Mesenchymal stem cell (in vitro differentiated cells and primary cell): ENCODE results near the gene SUN5.
"Not testable (repeated sequence)": the region's sequence is repeated elsewhere in the genome, so short reads cannot be mapped to it uniquely, and the experiment has no call there.

Experiments
- DNase-seq: peaks from one replicate; pipeline ENCODE4 v3.0.0-alpha.2; 2013
- H2AFZ ChIP-seq: one replicate; pipeline ENCODE4 v1.6.1; 2013; ENCODE audit warnings: low read depth, mild to moderate bottlenecking, control low read depth, inconsistent platforms, low read length, moderate library complexity
- H2AK5ac ChIP-seq: 2 replicates; pipeline ENCODE4 v1.6.1; 2013; ENCODE audit warnings: low read length, moderate library complexity, mild to moderate bottlenecking, inconsistent platforms; ENCODE audit not compliant: severe bottlenecking
- H2BK120ac ChIP-seq: one replicate; pipeline ENCODE4 v1.6.1; 2013; ENCODE audit warnings: low read depth, mild to moderate bottlenecking, inconsistent platforms, low read length, moderate library complexity
- H2BK12ac ChIP-seq, 2 experiments: one replicate each; pipeline ENCODE4 v1.6.1; 2013; ENCODE audit warnings: inconsistent platforms in 2 of 2, low read length in 2 of 2, mild to moderate bottlenecking in 2 of 2, moderate library complexity in 2 of 2, control low read depth in 1 of 2
- H2BK15ac ChIP-seq: one replicate; pipeline ENCODE4 v1.6.1; 2013; ENCODE audit warnings: mild to moderate bottlenecking, low read depth, inconsistent platforms; ENCODE audit not compliant: poor library complexity, severe bottlenecking
- H2BK5ac ChIP-seq: 2 replicates; pipeline ENCODE4 v1.6.1; 2013; ENCODE audit warnings: low read depth, mild to moderate bottlenecking, low read length, control low read depth, inconsistent platforms; ENCODE audit not compliant: poor library complexity, severe bottlenecking
- H3K14ac ChIP-seq, 2 experiments: one replicate each; pipeline ENCODE4 v1.6.1; 2013; ENCODE audit warnings: inconsistent platforms in 2 of 2, low read length in 2 of 2, control low read depth in 1 of 2, mild to moderate bottlenecking in 1 of 2, moderate library complexity in 1 of 2
- H3K18ac ChIP-seq, 2 experiments: one replicate each; pipeline ENCODE4 v1.6.1; 2013; ENCODE audit warnings: inconsistent platforms in 2 of 2, low read length in 2 of 2, control low read depth in 1 of 2, low read depth in 1 of 2, mild to moderate bottlenecking in 1 of 2
- H3K23ac ChIP-seq, 2 experiments: one replicate each; pipeline ENCODE4 v1.6.1; 2013; ENCODE audit warnings: inconsistent platforms in 2 of 2, low read length in 2 of 2, mild to moderate bottlenecking in 2 of 2, moderate library complexity in 2 of 2, control low read depth in 1 of 2
- H3K27ac ChIP-seq: 2 replicates; pipeline ENCODE4 v1.5.1; 2013; ENCODE audit warnings: mild to moderate bottlenecking, moderate library complexity, low read length, control low read depth, inconsistent platforms; ENCODE audit not compliant: poor library complexity, severe bottlenecking
- H3K27me3 ChIP-seq, 2 experiments: 2 replicates each; pipeline versions ENCODE4 v1.6.1 to v1.7.0; 2013; ENCODE audit warnings: low read length in 2 of 2, mild to moderate bottlenecking in 2 of 2, moderate library complexity in 2 of 2, control low read depth in 1 of 2, inconsistent platforms in 1 of 2; ENCODE audit not compliant: control insufficient read depth in 1 of 2, insufficient read depth in 1 of 2
- H3K36me3 ChIP-seq, 2 experiments: 2 replicates each; pipeline versions ENCODE4 v1.6.1 to v1.7.0; 2013; ENCODE audit warnings: low read length in 2 of 2, control low read depth in 1 of 2, inconsistent platforms in 1 of 2, low read depth in 1 of 2, mild to moderate bottlenecking in 1 of 2; ENCODE audit not compliant: insufficient read depth in 2 of 2, control insufficient read depth in 1 of 2
- H3K4ac ChIP-seq, 2 experiments: one replicate each; pipeline ENCODE4 v1.6.1; 2013; ENCODE audit warnings: inconsistent platforms in 2 of 2, low read length in 2 of 2, mild to moderate bottlenecking in 2 of 2, moderate library complexity in 2 of 2, control low read depth in 1 of 2, low read depth in 1 of 2
- H3K4me1 ChIP-seq: 2 replicates; pipeline ENCODE4 v1.6.1; 2013; ENCODE audit warnings: low read depth, low read length, control low read depth; ENCODE audit not compliant: control insufficient read depth, insufficient read depth
- H3K4me2 ChIP-seq: 2 replicates; pipeline ENCODE4 v1.6.1; 2013; ENCODE audit warnings: low read length, mild to moderate bottlenecking, inconsistent platforms; ENCODE audit not compliant: poor library complexity, severe bottlenecking
- H3K4me3 ChIP-seq, 2 experiments: 2 replicates each; pipeline versions ENCODE4 v1.5.1 to v1.7.0; 2013; ENCODE audit warnings: low read length in 2 of 2, mild to moderate bottlenecking in 2 of 2, control low read depth in 1 of 2, low read depth in 1 of 2; ENCODE audit not compliant: insufficient read depth in 1 of 2
- H3K79me1 ChIP-seq: replicated peaks from 2 replicates; pipeline ENCODE4 v1.6.1; 2013; ENCODE audit warnings: mild to moderate bottlenecking, control low read depth, low read length, inconsistent platforms; ENCODE audit not compliant: poor library complexity, severe bottlenecking
- H3K9ac ChIP-seq: 2 replicates; pipeline ENCODE4 v1.7.0; 2013; ENCODE audit warnings: mild to moderate bottlenecking, low read length, moderate library complexity
- H3K9me3 ChIP-seq: 2 replicates; pipeline ENCODE4 v1.7.0; 2013; ENCODE audit warnings: mild to moderate bottlenecking, low read length; ENCODE audit not compliant: control insufficient read depth
- H4K8ac ChIP-seq: one replicate; pipeline ENCODE4 v1.6.1; 2013; ENCODE audit warnings: inconsistent platforms, mild to moderate bottlenecking, low read length, moderate library complexity
- H4K91ac ChIP-seq: one replicate; pipeline ENCODE4 v1.6.1; 2013; ENCODE audit warnings: mild to moderate bottlenecking, low read length, inconsistent platforms
- WGBS: methylation state at CpG from one replicate; pipeline ENCODE4 v1.1.7; 2013; ENCODE audit warnings: mixed read lengths; 5-methylcytosine and 5-hydroxymethylcytosine counted together

SUN5 gene

DNA sequence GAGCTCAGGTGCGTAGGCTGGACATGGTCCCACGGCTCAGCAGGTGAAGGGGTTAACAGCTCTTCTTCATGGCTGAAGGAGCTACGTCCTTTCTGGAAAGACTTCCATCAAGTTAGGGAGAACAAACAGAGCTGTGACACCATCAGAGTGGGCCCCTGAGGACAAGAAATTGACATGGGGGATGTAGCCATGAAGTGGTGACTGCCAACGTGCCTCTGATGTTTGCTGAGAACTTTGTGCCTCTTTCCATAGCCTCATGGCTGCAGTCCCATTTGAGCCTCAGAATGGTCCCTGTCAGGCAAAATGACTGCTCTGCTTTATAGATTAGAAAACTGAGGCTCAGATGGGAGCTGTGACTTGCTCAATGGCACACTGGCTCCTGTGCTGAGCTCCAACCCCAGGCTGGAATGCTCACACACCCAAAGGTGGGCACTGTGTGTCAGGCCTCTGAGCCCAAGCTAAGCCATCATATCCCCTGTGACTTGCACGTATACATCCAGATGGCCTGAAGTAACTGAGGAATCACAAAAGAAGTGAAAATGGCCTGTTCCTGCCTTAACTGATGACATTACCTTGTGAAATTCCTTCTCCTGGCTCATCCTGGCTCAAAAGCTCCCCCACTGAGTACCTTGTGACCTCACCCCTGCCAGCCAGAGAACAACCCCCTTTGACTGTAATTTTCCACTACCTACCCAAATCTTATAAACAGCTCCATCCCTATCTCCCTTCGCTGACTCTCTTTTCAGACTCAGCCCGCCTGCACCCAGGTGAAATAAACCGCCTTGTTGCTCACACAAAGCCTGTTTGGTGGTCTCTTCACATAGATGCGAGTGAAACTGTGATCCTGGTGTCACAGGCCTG lies 29.8 kb downstream of the SUN5 start:
- not testable (repeated sequence) for H3K14ac ChIP-seq, H4K91ac ChIP-seq, H2BK5ac ChIP-seq, H3K4me2 ChIP-seq, H3K9ac ChIP-seq, H3K36me3 ChIP-seq, H3K79me1 ChIP-seq, H3K27ac ChIP-seq, H4K8ac ChIP-seq, H3K23ac ChIP-seq, H2AK5ac ChIP-seq, H2AFZ ChIP-seq, H2BK15ac ChIP-seq, H3K4ac ChIP-seq, H2BK12ac ChIP-seq, H3K4me1 ChIP-seq, H3K18ac ChIP-seq, DNase-seq, H3K9me3 ChIP-seq, H2BK120ac ChIP-seq, H3K4me3 ChIP-seq
- H3K27me3 ChIP-seq: peaks cover 4 to 55% of the 10 kb centered on the region in 2 experiments
- WGBS: 67% methylated on average over 9 of the region's 9 CpGs

DNA sequence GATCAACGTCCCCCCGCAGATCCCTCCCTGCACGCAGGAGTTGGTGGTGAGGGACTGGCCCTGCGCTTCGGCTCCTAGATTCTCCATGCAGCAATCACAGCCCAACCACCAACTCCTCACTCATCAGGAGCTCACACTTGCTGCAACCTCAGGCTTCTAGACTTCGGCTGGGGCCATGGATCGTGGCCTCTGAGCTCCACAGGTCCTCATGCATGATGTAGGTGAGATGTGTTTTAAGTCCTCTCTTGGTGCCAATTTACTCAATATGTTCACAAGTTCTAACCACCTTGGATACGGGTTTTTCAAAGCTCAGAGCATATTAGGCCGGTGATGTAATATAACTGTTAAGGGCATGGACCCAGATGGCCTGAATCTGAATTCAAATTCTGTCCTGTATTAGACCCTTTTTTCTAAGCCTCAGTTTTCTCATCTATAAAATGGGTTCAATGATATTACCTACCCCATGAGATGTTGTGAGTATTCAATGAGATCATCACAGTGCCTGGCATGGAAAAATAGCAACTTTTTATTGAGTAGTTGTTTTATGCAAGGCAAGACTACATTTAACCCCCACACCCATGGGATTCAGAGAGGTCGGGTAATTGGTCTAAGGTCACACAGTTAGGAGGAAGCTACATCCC lies 31.0 kb downstream of the SUN5 start:
- Histone ChIP-seq H4K8ac (no peak overlapping the region), H3K4ac (no peak overlapping the region), H3K79me1 (no peaks in the 10 kb centered on the region), H2AK5ac (no peak overlapping the region), H2AFZ (no peak overlapping the region), H2BK12ac (no peak overlapping the region), H3K27me3 (peaks cover 4 to 46% of the 10 kb centered on the region in 2 experiments), H3K18ac (no peak overlapping the region), H3K4me3 (no peak overlapping the region), H2BK5ac (no peak overlapping the region), H2BK120ac (no peak overlapping the region), H3K9ac (no peak overlapping the region), H2BK15ac (no peak overlapping the region), H3K4me1 (peaks cover 4% of the 10 kb centered on the region), H3K9me3 (no peaks in the 10 kb centered on the region), H3K23ac (no peak overlapping the region), H3K36me3 (no peaks in the 10 kb centered on the region), H3K14ac (no peak overlapping the region), H3K4me2 (no peak overlapping the region), H3K27ac (no peak overlapping the region), H4K91ac (no peak overlapping the region)
- no peak for DNase-seq
- WGBS: 77% methylated on average over 5 of the region's 10 CpGs

DNA sequence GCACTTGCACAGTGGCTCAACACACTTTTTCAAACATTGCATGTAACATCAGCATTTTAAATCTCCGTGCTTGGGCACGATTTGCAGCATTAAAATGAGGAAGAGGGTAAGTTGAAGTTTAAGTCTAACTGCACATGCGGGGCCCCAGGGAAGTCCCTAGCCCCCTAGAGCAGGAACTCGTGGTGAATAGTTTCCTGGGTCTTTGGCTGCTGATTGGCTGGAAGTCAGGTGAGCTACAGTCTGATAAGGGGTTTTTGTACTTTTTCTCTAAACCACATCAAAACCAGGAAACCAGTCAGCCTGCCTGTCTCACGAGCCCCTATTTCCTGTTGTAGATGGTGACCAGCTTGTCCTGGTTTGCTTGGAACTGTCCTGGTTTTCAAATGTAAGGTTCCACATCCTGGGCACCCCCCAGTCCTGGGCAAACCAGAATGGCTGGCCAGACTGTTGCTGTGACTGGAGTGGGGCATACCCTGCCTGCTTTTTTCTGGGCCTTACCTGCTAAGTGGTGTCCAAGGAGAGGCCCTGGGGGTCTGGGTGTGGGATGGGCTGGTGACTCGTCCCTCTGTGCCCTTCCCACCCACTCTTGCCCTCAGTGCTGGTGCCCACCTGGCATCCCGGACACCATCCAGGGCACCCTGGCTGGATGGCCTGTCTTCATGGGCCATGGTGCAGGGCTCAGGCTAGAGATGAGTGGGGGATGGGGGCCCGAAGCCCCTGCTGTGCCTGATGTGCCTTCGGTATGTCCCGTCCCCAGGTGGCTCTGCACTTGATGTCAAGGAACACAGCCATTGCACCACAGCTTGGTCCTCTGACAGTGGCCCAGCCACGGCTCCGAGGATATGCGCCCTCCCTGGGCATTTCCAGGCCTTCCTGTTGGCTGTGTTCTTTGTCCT lies 31.8 kb downstream of the SUN5 start:
- H2BK120ac ChIP-seq: no peak overlapping the region
- no peak overlapping the region for H3K9ac ChIP-seq
- H4K91ac ChIP-seq: no peak overlapping the region
- H3K9me3 ChIP-seq: no peaks in the 10 kb centered on the region
- H3K4me3 ChIP-seq: no peak overlapping the region
- no peaks in the 10 kb centered on the region for H3K79me1 ChIP-seq
- no peak overlapping the region for H3K14ac ChIP-seq
- no peak overlapping the region for H3K23ac ChIP-seq
- H2BK5ac ChIP-seq: no peak overlapping the region
- H3K27me3 ChIP-seq: peaks cover 1 to 40% of the 10 kb centered on the region in 2 experiments
- no peak overlapping the region for H2AFZ ChIP-seq
- WGBS: 78% methylated on average over 11 of the region's 13 CpGs
- no peak for DNase-seq
- peaks cover 4% of the 10 kb centered on the region for H3K4me1 ChIP-seq
- H3K18ac ChIP-seq: no peak overlapping the region
- no peaks in the 10 kb centered on the region for H3K36me3 ChIP-seq
- H2AK5ac ChIP-seq: no peak overlapping the region
- no peak overlapping the region for H4K8ac ChIP-seq
- H3K4me2 ChIP-seq: no peak overlapping the region
- H3K4ac ChIP-seq: no peak overlapping the region
- no peak overlapping the region for H2BK15ac ChIP-seq
- no peak overlapping the region for H3K27ac ChIP-seq
- H2BK12ac ChIP-seq: no peak overlapping the region
